ENCODE measurements around the gene ASPSCR1.

- no peak for TF ChIP-seq CTCF (IDR thresholded peaks at IDR 0.05)
- TF ChIP-seq EZH2 (IDR thresholded peaks at IDR 0.05): no peak
Measured at GRCh38 chr17:82034371-82035011, 57.1 kb downstream of the ASPSCR1 start.
